Embryonic facial prominence (tissue), 1 donor: ENCODE measurements around the gene NUB1.
A peak's percentile ranks its signal among the peaks of the same experiment; 100 is the strongest.

Source experiments
- DNase-seq: peaks from one replicate; pipeline ENCODE4 v3.0.0-alpha.2; 2016; ENCODE audit errors: extremely low spot score

NUB1 gene

DNA sequence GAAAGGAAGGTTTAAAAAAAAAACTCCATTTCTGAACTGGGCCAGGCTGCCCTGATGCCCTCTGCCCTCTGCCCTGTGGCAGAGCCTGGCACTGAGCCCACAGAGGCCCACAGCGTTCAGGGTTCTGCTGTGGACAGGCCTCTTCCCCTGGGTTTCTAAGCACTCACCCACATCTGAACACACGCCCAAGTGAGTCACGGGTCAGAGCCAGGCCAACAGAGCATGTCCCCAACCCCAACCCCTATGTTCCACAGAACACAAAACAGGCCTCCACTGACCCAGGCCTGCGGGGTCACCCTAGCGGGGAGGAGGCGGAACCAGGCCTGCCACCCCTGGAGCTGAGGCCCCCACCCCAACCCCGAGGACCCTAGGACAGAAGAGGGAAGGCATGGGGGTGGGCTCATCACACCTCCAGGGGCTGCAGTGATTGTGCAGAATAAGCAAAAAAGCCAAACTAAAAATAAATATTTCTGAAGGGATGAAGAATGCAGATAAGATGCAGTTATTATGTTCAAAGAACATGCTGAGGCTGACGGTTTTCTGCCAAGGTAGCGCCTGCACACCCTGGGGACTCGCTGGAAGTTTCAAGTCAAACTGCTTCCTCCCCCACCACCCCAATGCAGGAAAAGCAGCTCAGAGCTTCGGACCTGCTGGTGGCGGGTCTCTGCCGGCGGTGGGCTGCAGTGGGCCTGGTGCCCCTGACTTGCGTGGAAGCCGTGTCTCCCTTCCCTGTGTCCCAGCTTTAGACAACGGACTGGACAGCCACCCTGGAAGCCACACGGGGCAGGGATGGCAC is 62.8 kb downstream of the NUB1 start:
- no peak for DNase-seq

DNA sequence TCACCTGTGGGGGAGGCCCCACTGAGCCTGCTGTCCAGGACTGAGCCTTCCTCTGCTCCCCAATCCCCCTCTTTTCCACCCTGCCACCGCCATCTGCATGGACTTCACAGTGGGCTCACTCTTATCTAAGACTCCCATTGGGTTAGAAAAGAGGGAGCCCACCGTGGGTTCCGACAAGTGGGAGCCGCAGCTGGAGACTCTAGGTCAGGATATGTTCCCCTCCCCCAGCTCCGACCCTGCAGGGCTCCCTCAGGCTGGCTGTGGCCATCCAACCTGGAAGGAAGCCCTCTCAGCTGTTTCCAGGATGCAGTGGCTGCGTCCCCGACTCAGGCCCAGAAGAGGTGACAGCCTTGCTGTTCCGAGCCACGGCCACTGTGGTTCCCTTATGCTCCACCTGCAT is 63.4 kb downstream of the NUB1 start:
- DNase-seq: no peak

DNA sequence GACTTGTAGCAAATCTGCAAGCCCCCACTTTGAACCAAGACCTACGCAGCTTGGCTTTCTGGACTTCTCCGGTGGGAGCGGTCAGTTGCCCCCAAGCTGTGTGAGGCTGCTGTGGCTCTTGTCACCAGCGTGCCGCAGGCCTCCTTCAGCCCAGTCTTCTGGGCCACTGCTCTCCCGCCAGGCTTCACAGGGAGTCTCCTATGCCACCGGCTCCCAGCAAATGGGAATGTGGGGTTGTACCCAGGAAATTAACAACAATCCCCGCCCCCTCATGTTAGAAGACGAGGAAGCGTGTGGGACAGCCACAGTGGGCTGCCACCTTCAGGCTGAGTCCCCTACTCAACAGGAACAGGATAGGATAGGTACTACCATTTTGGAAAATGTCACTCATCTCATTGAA is 64.0 kb downstream of the NUB1 start:
- no peak for DNase-seq

DNA sequence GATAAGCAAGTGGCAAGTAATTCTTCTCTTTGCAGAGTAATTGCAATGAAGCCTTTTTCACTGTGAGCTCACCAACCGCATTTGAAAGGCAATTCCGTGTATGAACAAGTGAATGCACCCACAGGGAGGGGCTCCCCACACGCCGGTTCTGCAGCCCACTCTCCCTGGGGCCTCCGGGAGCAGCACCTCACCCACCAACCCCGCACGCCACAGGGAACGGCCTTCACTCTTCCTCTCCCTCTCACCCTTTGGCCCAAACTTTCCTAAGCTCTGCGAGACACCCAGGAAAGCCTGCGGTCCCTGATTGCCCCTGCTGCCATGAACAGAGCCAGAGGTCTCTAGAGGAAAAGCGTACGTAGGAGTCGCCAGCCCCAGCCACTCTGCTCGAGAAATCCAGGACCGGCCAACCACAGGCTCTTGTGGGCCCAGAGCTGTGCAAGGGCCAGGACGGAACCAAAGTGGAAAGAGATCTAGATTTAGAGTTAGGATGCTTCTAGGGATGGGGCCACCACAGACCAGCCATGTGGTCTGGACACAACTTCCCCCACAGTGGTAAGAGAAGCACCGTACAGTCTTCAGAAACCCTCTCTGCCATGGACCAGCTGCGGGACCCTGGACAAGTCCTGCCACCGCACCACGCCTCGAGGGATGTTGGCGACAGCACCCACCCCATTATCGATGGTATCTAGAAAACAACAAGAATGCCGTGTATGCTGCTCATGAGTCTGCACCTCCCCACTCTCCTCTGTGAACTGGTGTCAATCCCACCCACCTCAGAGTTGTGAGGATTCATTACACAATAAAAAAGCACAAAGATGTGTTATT is 64.7 kb downstream of the NUB1 start:
- DNase-seq: no peak

DNA sequence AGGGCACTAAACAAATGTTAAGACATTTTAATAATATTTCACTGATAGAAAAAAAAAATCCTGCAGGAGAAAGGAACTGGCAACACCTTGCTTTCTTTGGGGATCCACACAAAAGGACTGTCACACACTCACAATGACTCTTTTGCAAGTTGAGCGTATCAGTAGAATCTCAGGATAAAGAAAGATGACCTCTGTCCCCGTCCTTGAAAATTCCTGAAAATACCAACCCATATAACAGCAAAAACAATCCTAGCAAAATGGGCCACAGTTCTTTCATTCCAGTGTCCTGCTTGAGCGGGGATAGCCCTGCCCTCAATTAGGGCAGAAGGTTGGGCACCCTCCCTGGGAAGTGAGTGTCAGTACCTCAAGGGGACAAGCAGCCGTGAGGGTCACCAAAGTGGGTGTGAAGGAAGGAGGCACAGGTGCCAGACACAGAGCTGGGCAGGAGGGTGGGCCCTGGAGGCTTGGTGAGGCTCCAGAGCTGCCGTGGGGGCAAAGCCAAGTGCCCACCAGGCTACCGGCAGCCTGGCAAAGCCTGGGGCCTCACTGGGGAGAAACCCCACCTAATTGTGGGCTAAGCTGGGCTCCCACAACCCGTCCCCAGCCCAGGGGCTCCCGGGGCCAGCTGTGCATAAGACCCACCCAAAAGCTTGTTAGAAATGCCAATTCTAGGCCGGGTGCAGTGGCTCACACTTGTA is 65.4 kb downstream of the NUB1 start:
- DNase-seq: no peak

DNA sequence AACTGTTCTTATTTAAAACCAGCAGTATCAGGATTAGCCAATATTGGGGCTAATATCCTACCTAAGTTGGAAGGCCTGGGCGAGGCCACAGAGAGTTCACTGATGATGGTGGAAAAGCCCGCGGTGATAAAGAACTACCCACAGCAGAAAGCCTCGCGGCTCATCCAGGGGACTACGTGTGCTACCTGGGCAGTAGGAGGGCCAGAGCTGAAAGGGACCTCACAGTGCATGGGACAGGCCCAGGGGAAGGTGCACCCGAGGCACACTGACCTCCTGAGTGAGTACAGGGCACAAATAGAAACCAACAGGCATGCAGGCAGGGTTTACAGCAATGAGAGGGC is 66.9 kb downstream of the NUB1 start:
- DNase-seq: no peak

DNA sequence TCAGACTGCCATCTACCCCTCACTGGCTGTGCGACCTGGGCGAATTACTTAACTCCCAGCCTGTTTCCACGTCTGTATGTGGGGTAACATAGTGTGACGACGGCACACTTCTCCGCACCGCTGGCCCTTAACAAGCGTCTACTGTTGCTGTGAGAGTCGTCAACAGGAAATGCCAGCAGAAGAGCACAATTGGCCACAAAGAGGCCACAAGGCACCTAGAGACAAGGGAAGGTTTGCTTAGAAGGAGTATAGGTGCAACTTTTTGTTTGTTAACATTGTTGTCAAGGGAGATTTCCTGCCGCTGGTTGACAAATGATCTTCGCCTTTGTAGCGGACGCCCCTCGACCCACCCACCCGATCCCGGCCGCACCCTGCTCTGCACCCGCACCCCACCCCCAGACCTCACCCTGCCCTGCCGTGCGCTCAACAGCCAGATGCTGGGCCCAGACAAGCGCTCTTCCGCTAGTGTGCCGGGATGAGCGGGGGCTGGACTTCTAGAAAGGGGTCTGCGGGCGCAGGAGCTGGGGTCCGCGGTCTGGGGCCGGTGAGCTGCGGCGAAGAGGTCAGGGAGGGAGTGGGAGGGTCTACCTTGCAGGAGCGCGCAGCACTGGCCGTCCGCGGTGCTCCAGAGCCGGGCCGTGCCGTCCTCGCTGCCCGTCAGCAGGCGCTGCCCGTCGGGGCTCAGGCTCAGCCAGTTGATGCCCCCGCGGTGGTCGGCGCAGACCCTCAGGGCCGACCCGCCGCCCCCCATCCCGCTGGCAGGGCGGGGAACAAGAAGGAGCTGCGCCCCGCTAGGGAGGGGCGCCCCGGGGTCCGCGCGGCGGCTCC is 67.4 kb downstream of the NUB1 start:
- DNase-seq: peak; percentile 37

DNA sequence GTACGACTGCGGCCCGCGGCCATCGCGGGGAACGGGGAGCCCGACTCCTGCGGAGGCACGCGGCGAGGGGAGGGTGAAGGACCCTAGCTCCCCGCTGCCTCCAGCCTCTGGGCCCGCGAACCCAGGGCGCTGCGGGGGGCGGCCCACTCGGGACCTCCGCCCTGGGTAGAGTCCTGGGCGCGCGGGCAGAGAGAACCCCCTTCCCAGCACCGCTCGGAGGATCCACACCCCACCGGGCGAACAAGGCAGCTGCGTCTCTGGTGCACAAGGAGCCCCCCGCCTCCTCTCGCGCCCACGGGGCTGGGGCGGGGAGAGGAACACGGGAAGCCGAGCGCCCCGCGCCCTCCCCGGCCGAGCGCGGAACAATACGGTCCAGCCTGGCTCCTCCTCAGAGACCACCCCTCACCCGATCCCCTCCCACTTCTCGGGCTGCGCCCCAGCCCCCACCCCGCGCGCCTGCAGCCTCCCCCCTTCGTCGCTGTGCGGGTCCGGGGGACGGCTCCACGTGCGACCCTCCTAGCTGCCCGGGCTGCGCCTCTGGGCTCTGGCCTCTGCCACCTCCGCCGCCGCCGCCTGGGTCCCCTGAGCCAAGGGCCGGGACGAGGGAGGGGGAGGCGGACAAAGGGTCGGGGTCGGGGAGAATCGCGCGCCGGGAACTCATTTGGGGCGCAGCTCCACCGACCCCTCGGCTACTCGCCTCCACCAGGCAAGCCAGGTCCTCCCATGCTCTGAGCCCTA is 68.2 kb downstream of the NUB1 start, which contains the start of gene WDR86:
WDR86 (minus strand) TSS at position 372 of the 738 bp plus-strand sequence. CDS start 449 bp downstream, outside the sequence.
- DNase-seq: peak; percentile 59

DNA sequence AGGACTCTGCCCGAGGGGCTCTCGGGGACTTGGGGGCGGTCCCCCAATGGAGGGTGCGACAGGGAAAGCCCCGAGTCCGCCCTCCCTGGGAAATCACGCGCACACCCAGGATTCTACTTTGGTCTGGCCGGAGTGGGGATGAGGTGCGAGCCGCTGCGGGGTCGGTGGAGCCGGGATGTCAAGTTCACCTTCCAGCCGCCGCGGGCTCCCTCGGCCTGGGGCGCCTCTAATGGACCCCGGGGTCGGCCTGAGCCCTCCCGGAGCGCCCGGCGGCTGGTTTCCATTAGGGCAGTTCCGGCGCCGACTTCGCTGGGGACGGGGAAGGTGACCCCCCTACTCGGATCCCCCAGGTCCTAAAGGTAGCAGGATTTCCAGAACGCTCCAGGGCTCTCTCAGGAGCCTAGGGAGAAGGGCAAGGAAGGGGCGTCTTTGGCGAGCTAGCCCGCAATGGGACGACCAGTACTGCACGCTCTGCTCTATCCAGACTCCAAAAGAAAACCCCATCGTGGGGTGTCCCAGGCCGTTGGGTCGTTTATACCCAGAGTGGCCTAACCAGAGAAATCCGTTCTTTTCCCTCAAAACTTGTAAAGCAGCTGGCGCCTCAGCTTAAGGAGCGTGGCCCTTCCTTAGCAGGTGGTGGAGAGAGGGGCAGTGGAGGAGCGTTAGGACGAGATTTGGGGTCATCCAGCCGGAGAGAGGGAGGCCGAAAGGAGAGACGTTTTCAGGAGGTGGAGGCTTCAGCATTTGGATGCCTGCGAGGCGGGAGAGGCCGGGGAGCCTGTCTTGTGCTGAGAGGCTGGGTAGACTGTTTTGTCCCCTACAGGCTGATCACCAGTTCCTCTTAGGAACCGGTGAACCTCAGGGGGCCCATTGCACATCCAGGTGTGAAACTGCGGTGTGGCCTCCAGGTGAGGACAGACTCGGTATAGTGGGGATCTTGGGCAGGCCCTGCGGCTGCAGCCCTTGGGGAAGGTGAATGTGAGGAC is 69.1 kb downstream of the NUB1 start:
- no peak for DNase-seq

DNA sequence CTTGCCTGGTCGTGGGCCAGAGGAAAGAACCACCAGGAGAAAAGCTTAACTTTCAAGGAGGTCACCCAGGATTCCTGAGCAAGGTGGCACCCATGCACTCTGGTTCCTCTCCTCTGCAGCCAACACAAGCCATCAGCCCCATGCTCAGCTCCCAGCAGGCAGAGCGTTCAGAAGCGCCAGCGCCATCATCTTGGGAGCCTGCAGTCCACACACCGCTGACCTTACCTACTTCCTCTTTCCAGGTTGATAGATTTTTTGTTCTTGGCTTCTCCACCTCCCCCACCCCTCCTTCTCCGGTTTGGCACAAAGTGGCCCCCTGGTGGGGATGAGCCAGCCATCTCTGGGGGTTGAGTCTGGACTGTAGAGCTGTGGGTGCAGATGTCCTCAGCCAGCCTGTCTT is 69.9 kb downstream of the NUB1 start:
- no peak for DNase-seq

DNA sequence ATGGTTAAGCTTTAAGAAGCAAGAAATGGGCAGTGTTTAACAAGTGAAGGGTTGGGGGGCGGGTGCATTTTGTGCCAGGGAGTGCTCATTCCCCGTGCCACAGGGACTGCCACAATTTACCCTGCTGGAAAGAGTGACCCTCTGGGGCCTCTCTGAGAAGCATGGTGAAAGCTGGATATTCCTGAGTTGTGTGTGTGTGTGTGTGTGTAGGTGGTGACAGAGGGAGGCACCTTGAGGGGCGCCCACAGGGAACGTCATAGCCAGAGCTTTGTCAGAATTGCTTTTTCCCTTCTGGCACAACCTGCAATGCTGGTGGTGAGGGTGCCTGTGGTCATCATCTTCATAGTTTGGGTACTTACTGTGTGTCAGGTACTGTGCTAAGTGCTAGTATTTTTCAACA is 70.7 kb downstream of the NUB1 start:
- DNase-seq: no peak

DNA sequence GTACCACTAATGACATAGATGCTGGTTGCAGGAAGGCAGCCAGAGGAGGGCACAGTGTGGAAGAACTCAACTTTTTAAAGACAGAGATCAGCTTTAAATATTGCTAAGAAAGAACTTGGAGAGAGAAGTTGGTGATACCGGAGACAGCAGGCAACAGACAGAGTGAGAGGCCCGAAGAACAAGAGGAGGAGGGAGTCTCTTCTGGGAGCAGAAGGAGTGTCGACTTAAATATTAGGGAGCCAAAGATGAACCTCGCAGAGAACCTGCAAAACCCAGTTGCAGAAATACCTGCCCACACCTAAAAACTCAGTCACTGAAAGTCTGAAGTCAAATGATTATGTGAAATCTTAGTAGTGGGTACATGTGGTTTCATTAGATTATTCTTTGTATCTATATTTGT is 71.6 kb downstream of the NUB1 start:
- no peak for DNase-seq

DNA sequence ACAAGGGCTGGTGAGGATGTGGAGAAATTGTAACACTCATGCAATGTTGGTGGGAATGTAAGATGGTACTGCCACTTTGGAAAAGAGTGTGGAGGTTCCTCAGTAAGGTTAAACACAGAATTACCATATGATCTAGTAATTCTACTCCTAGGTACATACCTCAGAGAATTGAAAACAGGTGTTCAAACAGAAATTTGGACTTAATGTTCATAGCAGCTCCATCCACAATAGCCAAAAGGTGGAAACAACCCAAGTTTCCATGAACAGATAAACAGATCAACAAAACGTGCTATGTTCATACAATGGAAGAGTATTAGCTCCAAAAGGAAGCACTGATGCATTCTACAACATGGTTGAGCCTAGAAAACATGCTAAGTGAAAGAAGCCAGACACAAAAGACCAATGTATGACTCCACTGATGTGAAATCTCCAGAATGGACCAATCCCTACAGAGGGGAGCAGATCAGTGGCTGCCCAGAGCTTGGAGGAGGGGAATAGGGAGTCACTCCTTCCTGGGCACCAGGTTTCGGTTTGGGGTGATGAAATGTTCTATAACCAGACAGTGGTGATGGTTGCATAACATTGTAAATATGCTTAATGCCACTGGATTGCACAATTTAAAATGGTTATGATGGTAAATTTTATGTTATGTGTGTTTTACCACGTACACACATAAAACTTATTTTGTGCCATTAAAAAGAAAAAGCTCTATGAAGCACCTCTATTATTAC is 73.9 kb downstream of the NUB1 start:
- DNase-seq: no peak

DNA sequence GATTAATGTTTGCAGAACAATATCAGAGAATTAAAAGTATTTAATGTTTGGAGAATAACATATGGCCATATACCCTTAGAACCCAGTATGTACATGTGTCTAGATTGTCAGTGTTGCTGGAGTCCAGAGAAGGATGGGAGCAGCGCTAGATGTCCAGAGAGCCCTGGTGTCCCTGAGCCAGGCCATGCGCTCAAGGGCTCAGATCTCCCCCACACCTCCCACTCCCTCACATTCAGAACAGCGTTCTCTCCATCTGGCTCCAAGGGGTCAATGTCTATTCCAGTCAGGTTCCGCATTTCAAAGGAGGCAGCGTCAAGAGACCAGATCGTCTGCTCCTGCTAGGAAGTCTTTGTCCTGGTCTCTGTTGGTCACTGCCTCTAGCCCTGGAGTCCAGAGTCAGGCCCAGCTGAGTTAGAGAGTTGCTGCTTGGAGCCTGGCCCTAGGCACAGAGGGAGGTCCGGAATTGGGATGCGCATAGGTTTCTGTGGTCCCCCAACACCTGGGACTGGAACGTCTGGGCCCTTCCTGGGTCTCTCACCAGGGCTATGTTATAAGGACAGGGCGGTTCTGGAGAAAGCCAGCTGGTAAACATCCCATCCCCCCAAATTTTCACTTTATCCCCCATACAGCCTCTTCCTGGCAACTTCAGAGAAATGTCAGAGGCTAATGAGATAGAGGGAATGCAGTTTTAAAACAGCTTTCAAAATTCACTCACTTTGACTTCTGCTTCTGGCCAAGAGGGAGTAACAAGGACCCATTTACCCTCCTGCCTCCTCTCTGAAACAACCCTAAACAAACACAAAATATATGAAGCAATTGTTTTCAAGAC is 74.7 kb downstream of the NUB1 start:
- no peak for DNase-seq

DNA sequence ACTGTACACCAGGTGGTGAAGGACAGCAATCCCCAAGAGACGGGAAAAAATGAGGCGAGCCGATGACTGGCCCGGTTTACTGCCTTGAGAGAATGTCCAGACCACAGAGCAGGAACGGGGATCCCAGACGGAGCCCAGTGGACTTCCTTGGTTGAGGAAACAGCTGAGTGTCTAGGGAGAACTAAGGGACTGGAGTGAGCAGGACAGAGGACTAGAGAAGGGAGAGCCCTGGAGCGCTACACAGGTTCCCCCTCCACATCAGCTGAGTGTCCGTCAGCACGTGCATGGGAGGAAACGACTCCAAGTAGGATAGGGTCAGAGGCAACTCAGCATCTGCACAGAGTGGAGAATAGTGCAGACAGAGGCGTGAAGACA is 75.3 kb downstream of the NUB1 start:
- no peak for DNase-seq

DNA sequence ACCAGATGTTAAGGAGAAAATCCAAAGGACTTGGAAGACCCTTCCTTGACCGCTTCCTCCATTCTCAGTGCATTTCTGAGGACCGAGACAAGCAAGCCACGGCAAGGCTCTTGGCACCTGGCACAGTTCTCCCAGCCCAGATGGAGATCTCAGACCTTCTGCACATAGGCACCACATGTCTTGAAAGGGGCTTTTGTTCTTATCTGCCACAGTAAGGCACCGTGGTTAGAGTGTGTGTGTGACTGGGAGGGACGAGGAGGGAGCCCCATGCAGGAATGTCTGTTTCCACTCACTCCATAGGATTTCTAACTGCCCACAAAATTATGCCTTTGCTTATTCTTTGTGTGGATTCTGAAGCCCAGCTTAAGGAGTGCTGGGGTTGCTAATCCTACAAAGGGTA is 78.5 kb downstream of the NUB1 start:
- DNase-seq: no peak

DNA sequence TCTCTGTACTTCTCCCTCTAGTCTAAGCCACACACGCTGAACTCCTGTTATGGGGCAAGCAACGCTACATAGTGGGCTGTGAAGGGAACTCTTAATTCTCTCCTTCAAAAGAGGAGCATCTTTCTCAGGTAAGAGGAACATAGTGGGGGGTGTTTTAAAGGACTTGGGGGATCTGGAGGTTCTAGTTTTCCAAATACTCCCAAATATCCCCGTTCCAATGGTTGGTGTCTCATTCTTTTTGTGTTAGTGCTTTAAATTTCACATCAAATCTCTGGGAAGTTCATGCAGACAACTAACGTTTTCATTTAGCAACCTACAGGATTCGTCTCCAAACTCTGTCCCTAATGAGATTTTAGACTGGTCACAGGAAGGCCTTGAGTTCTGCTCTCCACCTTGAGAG is 80.6 kb downstream of the NUB1 start:
- DNase-seq: no peak

DNA sequence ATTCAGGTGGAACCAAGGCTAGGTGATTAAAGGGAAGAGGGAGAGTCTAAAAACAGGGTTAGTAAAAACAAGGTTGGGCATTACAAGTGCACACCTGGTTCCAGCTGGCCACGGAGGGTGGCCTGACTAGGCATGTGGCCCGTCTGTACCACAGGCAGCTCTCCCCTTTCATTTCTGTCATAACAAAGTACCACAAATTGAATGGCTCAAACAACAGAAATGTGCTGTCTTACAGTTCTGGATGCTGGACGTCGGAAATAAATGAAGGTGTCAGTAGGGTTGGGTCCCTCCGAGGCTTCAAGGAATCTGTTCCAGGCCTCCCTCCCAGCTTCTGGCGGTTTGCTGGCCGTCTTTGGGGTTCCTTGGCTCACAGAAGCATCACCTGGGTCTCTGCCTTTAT is 81.6 kb downstream of the NUB1 start:
- no peak for DNase-seq
